ENCODE data around the gene CYS1.

- TF ChIP-seq CTCF (IDR thresholded peaks at IDR 0.05) (no peak), POLR2AphosphoS5 (IDR thresholded peaks at IDR 0.05) (no peak), EP300 (IDR thresholded peaks at IDR 0.05) (no peak), POLR2A (IDR thresholded peaks at IDR 0.05) (no peak)
These were observed 45.8 kb upstream of the CYS1 start for GRCh38 chr2:10125842-10126631.

Data from suprapubic skin (tissue), 4 donors.